ENCODE results near the gene SLC38A11. TPM values are rescaled to one million over a fixed set of nuclear protein-coding genes. Genes with fewer than 3 reads are reported as not detected.
A peak's percentile ranks its signal among the peaks of the same experiment; 100 is the strongest.

Gene SLC38A11
- polyA plus RNA-seq, 1 donor from 2014 or later = 0.60 TPM

- H3K4me3 Mint-ChIP-seq = no peak overlapping the region
- peaks cover 0 to 2% (median 0%) of the 10 kb centered on the region in 3 donors for H3K4me1 Mint-ChIP-seq
- no peaks in the 10 kb centered on the region for H3K9me3 Mint-ChIP-seq
- no peaks in the 10 kb centered on the region for H3K27me3 Mint-ChIP-seq
- peaks cover 1% of the 10 kb centered on the region for H3K36me3 Mint-ChIP-seq
- no peak overlapping the region for H3K27ac Mint-ChIP-seq
Observed at GRCh38 chr2:164891460-164891859, 63.9 kb downstream of the SLC38A11 start.

GRCh38 chr2:164890544-164890943 lies 64.8 kb downstream of the SLC38A11 start:
- Mint-ChIP-seq H3K9me3 (no peaks in the 10 kb centered on the region), H3K4me1 (no peaks in the 10 kb centered on the region), H3K36me3 (peaks cover 1% of the 10 kb centered on the region), H3K27ac (no peak overlapping the region), H3K4me3 (peak overlapping the region in 1 of 4 donors; percentile 45), H3K27me3 (no peaks in the 10 kb centered on the region)

GRCh38 chr2:164888592-164888991 lies 66.7 kb downstream of the SLC38A11 start:
- no peaks in the 10 kb centered on the region for H3K27me3 Mint-ChIP-seq
- H3K9me3 Mint-ChIP-seq = no peaks in the 10 kb centered on the region
- peak overlapping the region in 1 of 3 donors; percentile 57 for H3K27ac Mint-ChIP-seq
- H3K4me1 Mint-ChIP-seq = no peaks in the 10 kb centered on the region
- no peak overlapping the region for H3K4me3 Mint-ChIP-seq
- peaks cover 1% of the 10 kb centered on the region for H3K36me3 Mint-ChIP-seq

GRCh38 chr2:164887434-164888144 lies 67.7 kb downstream of the SLC38A11 start:
- Mint-ChIP-seq H3K4me3 (no peak overlapping the region), H3K27ac (no peak overlapping the region), H3K27me3 (no peaks in the 10 kb centered on the region)

GRCh38 chr2:164882276-164882675 lies 73.0 kb downstream of the SLC38A11 start:
- Mint-ChIP-seq H3K27ac (no peak overlapping the region), H3K4me3 (no peak overlapping the region), H3K4me1 (peaks cover 5 to 6% (median 5%) of the 10 kb centered on the region in 3 donors), H3K9me3 (no peaks in the 10 kb centered on the region), H3K27me3 (no peaks in the 10 kb centered on the region), H3K36me3 (no peaks in the 10 kb centered on the region)

More at GRCh38 chr2:164887434-164888144, 67.7 kb downstream of the SLC38A11 start:
- peaks cover 1% of the 10 kb centered on the region for H3K36me3 Mint-ChIP-seq
- H3K4me1 Mint-ChIP-seq = no peaks in the 10 kb centered on the region
- H3K9me3 Mint-ChIP-seq = no peaks in the 10 kb centered on the region

- no peaks in the 10 kb centered on the region for H3K9me3 Mint-ChIP-seq
- peaks cover 10 to 11% (median 10%) of the 10 kb centered on the region in 3 donors for H3K4me1 Mint-ChIP-seq
- no peak overlapping the region for H3K4me3 Mint-ChIP-seq
- no peaks in the 10 kb centered on the region for H3K36me3 Mint-ChIP-seq
- H3K27me3 Mint-ChIP-seq = no peaks in the 10 kb centered on the region
- no peak overlapping the region for H3K27ac Mint-ChIP-seq
Observed at GRCh38 chr2:164881524-164881923, 73.8 kb downstream of the SLC38A11 start.

- Mint-ChIP-seq H3K27ac (no peak overlapping the region), H3K9me3 (no peaks in the 10 kb centered on the region), H3K36me3 (no peaks in the 10 kb centered on the region), H3K27me3 (no peaks in the 10 kb centered on the region), H3K4me3 (no peak overlapping the region), H3K4me1 (peaks cover 10 to 12% (median 10%) of the 10 kb centered on the region in 3 donors)
Observed at GRCh38 chr2:164879901-164880535, 75.3 kb downstream of the SLC38A11 start.

- Mint-ChIP-seq H3K9me3 (no peaks in the 10 kb centered on the region), H3K4me1 (peaks cover 10 to 17% (median 12%) of the 10 kb centered on the region in 3 donors), H3K27me3 (no peaks in the 10 kb centered on the region), H3K36me3 (no peaks in the 10 kb centered on the region), H3K27ac (no peak overlapping the region), H3K4me3 (no peak overlapping the region)
Observed at GRCh38 chr2:164877927-164878326, 77.4 kb downstream of the SLC38A11 start.

GRCh38 chr2:164877169-164877568 lies 78.2 kb downstream of the SLC38A11 start:
- H3K4me1 Mint-ChIP-seq = peaks cover 10 to 17% (median 10%) of the 10 kb centered on the region in 3 donors
- H3K27me3 Mint-ChIP-seq = no peaks in the 10 kb centered on the region
- H3K36me3 Mint-ChIP-seq = no peaks in the 10 kb centered on the region
- H3K4me3 Mint-ChIP-seq = peak overlapping the region in 2 of 4 donors; percentile 45 to 64
- H3K9me3 Mint-ChIP-seq = no peaks in the 10 kb centered on the region
- H3K27ac Mint-ChIP-seq = peak overlapping the region in 2 of 3 donors; percentile 20 to 44

GRCh38 chr2:164875334-164876205 lies 79.8 kb downstream of the SLC38A11 start:
- Mint-ChIP-seq H3K36me3 (no peaks in the 10 kb centered on the region), H3K4me1 (peaks cover 8 to 17% (median 10%) of the 10 kb centered on the region in 3 donors), H3K9me3 (no peaks in the 10 kb centered on the region), H3K4me3 (no peak overlapping the region), H3K27me3 (no peaks in the 10 kb centered on the region), H3K27ac (no peak overlapping the region)

GRCh38 chr2:164873210-164873908 lies 82.0 kb downstream of the SLC38A11 start:
- Mint-ChIP-seq H3K4me1 (peaks cover 9 to 22% (median 16%) of the 10 kb centered on the region in 3 donors), H3K36me3 (no peaks in the 10 kb centered on the region), H3K27ac (no peak overlapping the region), H3K9me3 (no peaks in the 10 kb centered on the region), H3K27me3 (no peaks in the 10 kb centered on the region), H3K4me3 (no peak overlapping the region)

- Mint-ChIP-seq H3K27ac (peak overlapping the region in 1 of 3 donors; percentile 37), H3K36me3 (no peaks in the 10 kb centered on the region), H3K4me1 (peaks cover 11 to 25% (median 21%) of the 10 kb centered on the region in 3 donors), H3K9me3 (no peaks in the 10 kb centered on the region), H3K27me3 (no peaks in the 10 kb centered on the region), H3K4me3 (no peak overlapping the region)
Observed at GRCh38 chr2:164871404-164871803, 83.9 kb downstream of the SLC38A11 start.

- no peaks in the 10 kb centered on the region for H3K27me3 Mint-ChIP-seq
- peaks cover 16 to 29% (median 28%) of the 10 kb centered on the region in 3 donors for H3K4me1 Mint-ChIP-seq
- H3K9me3 Mint-ChIP-seq = no peaks in the 10 kb centered on the region
- no peaks in the 10 kb centered on the region for H3K36me3 Mint-ChIP-seq
- no peak overlapping the region for H3K4me3 Mint-ChIP-seq
- H3K27ac Mint-ChIP-seq = no peak overlapping the region
Observed at GRCh38 chr2:164869420-164869772, 85.9 kb downstream of the SLC38A11 start.

- no peaks in the 10 kb centered on the region for H3K36me3 Mint-ChIP-seq
- no peaks in the 10 kb centered on the region for H3K9me3 Mint-ChIP-seq
- no peak overlapping the region for H3K27ac Mint-ChIP-seq
- H3K4me1 Mint-ChIP-seq = peaks cover 16 to 28% (median 25%) of the 10 kb centered on the region in 3 donors
- no peak overlapping the region for H3K4me3 Mint-ChIP-seq
- H3K27me3 Mint-ChIP-seq = no peaks in the 10 kb centered on the region
Observed at GRCh38 chr2:164868563-164869419, 86.5 kb downstream of the SLC38A11 start.

Measured in IgD-negative memory B cell (primary cell).